IPS DF 6.9 (cell line): ENCODE data around the gene TKT.

Experiments
- DNase-seq: peaks from one replicate; pipeline ENCODE4 v3.0.0-alpha.2; 2013; ENCODE audit warnings: low read depth, low spot score
- H3K27ac ChIP-seq: one replicate; pipeline ENCODE4 v1.5.1; 2013; ENCODE audit warnings: low read length, control low read depth
- H3K27me3 ChIP-seq: 2 replicates; pipeline ENCODE4 v1.6.1; 2013; ENCODE audit warnings: mild to moderate bottlenecking, low read length; ENCODE audit not compliant: control insufficient read depth, insufficient read depth
- H3K36me3 ChIP-seq: 2 replicates; pipeline ENCODE4 v1.6.1; 2013; ENCODE audit warnings: low read length; ENCODE audit not compliant: control insufficient read depth, insufficient read depth
- H3K4me1 ChIP-seq: 2 replicates; pipeline ENCODE4 v1.6.1; 2013; ENCODE audit warnings: low read length; ENCODE audit not compliant: control insufficient read depth, insufficient read depth
- H3K4me3 ChIP-seq: 2 replicates; pipeline ENCODE4 v1.5.1; 2013; ENCODE audit warnings: mild to moderate bottlenecking, low read length
- H3K9me3 ChIP-seq: 2 replicates; pipeline ENCODE4 v1.6.1; 2013; ENCODE audit warnings: low read length, inconsistent platforms; ENCODE audit not compliant: control insufficient read depth, insufficient read depth
- WGBS: extraction: QIAGEN DNeasy Blood & Tissue Kit; methylation state at CpG from one replicate; pipeline ENCODE4 v1.1.7; 2013; ENCODE audit warnings: mixed read lengths, missing lambda C conversion rate; ENCODE audit not compliant: insufficient read length, insufficient coverage; 5-methylcytosine and 5-hydroxymethylcytosine counted together

The TKT gene

DNA sequence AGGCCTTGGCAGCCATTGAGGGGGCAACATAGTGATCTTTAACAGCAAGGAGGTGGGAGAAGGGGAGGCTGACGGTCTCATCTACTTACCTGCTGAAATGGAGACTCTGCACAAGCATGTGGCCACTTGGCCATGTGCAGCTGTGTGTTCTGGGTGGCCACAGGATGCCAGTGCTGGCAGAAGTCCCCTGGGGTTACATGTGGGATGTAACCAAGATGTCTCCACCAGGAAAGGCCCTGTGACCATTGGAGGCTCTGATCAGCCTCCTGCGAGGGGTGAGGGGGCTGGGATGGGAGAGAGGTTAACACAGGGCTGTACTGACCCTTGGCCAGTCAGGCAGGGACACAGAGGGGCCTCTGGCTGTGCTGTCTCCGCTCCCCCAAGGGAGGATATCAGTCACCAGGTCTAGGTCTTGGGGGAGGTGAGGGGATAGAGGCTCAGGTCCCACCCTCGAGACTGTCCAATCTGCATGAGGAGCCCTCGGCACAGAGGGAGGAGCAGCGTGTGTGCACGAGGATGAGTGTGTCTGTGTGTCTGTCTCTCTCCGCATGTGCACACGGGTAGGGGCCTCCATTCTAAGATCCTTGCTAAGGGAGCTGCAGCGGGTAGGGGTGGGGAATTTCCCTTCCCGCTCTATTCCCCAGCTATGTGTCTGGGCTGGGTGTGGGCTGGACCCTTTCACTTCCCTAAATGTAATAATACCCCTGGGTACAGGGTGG, 75.4 kb downstream of the TKT start:
- DNase-seq, result no peak
- Histone ChIP-seq H3K27ac (no peak overlapping the region), H3K27me3 (no peaks in the 10 kb centered on the region), H3K4me1 (no peaks in the 10 kb centered on the region; the same call in 1 of the 2 replicates), H3K36me3 (peaks cover 6% of the 10 kb centered on the region; the same call in 1 of the 2 replicates), H3K4me3 (no peak overlapping the region), H3K9me3 (no peaks in the 10 kb centered on the region)
- WGBS, result no CpG with 5 or more reads among the region's 11 CpGs

DNA sequence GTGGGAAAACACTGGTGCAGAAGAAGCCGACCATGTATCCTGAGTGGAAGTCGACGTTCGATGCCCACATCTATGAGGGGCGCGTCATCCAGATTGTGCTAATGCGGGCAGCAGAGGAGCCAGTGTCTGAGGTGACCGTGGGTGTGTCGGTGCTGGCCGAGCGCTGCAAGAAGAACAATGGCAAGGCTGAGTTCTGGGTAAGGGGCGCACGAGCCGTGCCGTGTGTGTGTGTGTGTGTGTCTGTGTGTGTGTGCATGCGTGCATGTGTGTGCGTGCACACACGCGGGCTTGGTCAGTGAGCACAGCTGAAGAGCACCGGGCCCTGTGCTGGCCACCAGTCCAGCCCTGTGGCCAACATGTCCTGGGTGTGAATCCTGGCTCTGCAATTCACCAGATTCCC, 76.2 kb downstream of the TKT start:
- H3K36me3 ChIP-seq, result peaks cover 6% of the 10 kb centered on the region; the same call in 1 of the 2 replicates
- no peaks in the 10 kb centered on the region for H3K9me3 ChIP-seq
- no peak overlapping the region for H3K4me3 ChIP-seq
- WGBS, result no CpG with 5 or more reads among the region's 20 CpGs
- DNase-seq, result no peak
- H3K27me3 ChIP-seq, result no peaks in the 10 kb centered on the region
- no peak overlapping the region for H3K27ac ChIP-seq
- H3K4me1 ChIP-seq, result no peaks in the 10 kb centered on the region; the same call in 1 of the 2 replicates

DNA sequence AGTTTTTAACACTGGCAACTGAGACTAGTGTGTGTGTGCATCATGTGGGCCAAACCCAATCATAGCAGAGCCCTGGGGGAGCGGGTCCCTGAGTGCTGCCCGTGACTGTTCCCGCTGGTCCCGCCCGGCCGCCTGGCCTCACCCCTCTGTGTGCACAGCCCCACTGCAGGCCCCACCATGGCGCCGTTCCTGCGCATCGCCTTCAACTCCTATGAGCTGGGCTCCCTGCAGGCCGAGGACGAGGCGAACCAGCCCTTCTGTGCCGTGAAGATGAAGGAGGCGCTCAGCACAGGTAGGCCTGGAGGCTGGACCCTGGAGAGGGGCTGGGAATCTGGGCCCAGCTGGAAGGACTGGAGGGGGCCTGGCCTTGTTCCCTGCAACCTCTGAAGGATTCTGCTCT, 77.6 kb downstream of the TKT start:
- Histone ChIP-seq H3K4me3 (no peak overlapping the region), H3K27me3 (no peaks in the 10 kb centered on the region), H3K9me3 (no peaks in the 10 kb centered on the region), H3K27ac (no peak overlapping the region), H3K4me1 (no peaks in the 10 kb centered on the region; the same call in 1 of the 2 replicates), H3K36me3 (peaks cover 3% of the 10 kb centered on the region; the same call in 1 of the 2 replicates)
- DNase-seq, result no peak
- no CpG with 5 or more reads among the region's 15 CpGs for WGBS

DNA sequence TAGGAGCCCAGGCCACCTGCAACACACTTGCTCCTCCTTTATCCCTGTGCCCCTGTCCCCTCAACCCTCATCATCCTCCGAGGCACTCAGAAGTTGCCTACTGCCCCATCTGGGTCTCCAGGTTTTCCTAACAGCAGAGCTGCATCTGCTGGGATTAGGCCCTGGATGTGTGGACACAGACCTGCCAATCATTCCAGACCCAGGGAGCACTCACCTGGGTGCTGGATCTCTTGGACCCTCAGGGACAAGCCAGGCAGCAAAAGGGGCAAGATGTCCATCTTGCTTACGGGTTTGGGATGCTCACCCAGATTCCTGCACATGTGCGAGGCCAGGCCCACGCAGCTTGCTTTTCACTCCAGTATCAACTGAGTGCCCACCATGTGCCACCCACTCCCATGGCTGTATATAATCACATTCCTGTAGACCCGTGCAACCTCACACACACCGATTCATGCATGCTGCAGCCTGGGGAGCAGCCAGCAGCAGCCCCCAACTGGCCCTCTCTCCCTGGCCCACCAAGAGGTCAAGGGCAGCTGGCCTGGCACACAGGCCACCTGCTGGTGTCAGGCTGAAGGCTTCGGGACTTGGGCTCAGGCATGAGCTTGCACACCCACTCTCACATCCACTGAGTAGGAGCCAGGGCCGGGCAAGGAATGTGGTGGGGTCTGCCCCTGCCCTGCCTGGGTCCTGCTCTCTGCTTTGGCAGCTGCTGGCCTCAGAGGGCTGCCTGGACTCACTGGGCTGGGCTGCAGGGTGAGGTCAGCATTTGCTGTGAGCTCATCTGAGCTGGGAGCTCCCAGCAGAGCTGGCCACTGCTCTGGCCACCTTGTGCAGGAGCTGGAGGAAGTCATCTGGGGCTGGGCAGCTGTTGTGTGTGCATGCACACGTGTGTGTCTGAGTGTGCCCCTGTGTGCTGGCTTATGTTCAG, 79.9 kb downstream of the TKT start:
- Histone ChIP-seq H3K36me3 (0 out of 2 replicates have a peak, but pooled peaks cover 3% of the 10 kb centered on the region), H3K4me3 (no peak overlapping the region), H3K9me3 (no peaks in the 10 kb centered on the region), H3K27ac (no peak overlapping the region), H3K4me1 (peaks cover 5% of the 10 kb centered on the region; the same call in 1 of the 2 replicates), H3K27me3 (no peaks in the 10 kb centered on the region)
- DNase-seq, result no peak
- WGBS, result no CpG with 5 or more reads among the region's 9 CpGs
